ENCODE results near the gene SAT2.
A peak's percentile ranks its signal among the peaks of the same experiment; 100 is the strongest.

SAT2 gene

GRCh38 chr17:7592422-7593021 lies 35.1 kb downstream of the SAT2 start:
- no peak for DNase-seq (ENCODE audit: low read depth in 2 of 3, low spot score in 2 of 3)

GRCh38 chr17:7591596-7591995 lies 36.0 kb downstream of the SAT2 start:
- DNase-seq (ENCODE audit: low read depth in 2 of 3, low spot score in 2 of 3): no peak

- no peak for DNase-seq (ENCODE audit: low read depth in 2 of 3, low spot score in 2 of 3)
These were observed 36.9 kb downstream of the SAT2 start for GRCh38 chr17:7590743-7591142.

GRCh38 chr17:7589891-7590691 lies 37.5 kb downstream of the SAT2 start, which contains the start of gene SOX15:
Gene SOX15 (minus strand): TSS chr17:7590094. CDS start chr17:7589676, 418 bp downstream.
- no peak for DNase-seq (ENCODE audit: low read depth in 2 of 3, low spot score in 2 of 3)

- DNase-seq (ENCODE audit: low read depth in 2 of 3, low spot score in 2 of 3): no peak
These were observed 38.3 kb downstream of the SAT2 start for GRCh38 chr17:7589204-7589868.

- DNase-seq (ENCODE audit: low read depth in 2 of 3, low spot score in 2 of 3): no peak
These were observed 38.9 kb downstream of the SAT2 start for GRCh38 chr17:7588553-7589203.

GRCh38 chr17:7587420-7588151 lies 40.0 kb downstream of the SAT2 start:
- no peak for DNase-seq (ENCODE audit: low read depth in 2 of 3, low spot score in 2 of 3)

GRCh38 chr17:7586673-7587419 lies 40.8 kb downstream of the SAT2 start:
- no peak for DNase-seq (ENCODE audit: low read depth in 2 of 3, low spot score in 2 of 3)

GRCh38 chr17:7583253-7584109 lies 44.1 kb downstream of the SAT2 start, which contains the start of gene MPDU1:
Gene MPDU1 (plus strand): TSS chr17:7583852. CDS start chr17:7583863, 11 bp downstream.
- DNase-seq (ENCODE audit: low read depth in 2 of 3, low spot score in 2 of 3): peak; percentile 83 to 91 (median 89)

GRCh38 chr17:7582396-7583252 lies 45.0 kb downstream of the SAT2 start:
- no peak for DNase-seq (ENCODE audit: low read depth in 2 of 3, low spot score in 2 of 3)

- no peak for DNase-seq (ENCODE audit: low read depth in 2 of 3, low spot score in 2 of 3)
These were observed 46.7 kb downstream of the SAT2 start for GRCh38 chr17:7580604-7581575.

GRCh38 chr17:7579834-7580603 lies 47.6 kb downstream of the SAT2 start:
- DNase-seq (ENCODE audit: low read depth in 2 of 3, low spot score in 2 of 3): no peak

- peak in 2 of 3 experiments; percentile 61 to 69 for DNase-seq (ENCODE audit: low read depth in 2 of 3, low spot score in 2 of 3)
These were observed 48.4 kb downstream of the SAT2 start, which contains the start of gene CD68 for GRCh38 chr17:7579001-7579833. Gene CD68 (plus strand): TSS chr17:7579638. CDS start chr17:7579678, 40 bp downstream.

GRCh38 chr17:7577327-7578199 lies 50.1 kb downstream of the SAT2 start:
- no peak for DNase-seq (ENCODE audit: low read depth in 2 of 3, low spot score in 2 of 3)

Measured in activated CD8-positive, alpha-beta memory T cell treated with anti-CD3 and anti-CD28 coated beads for 48 hours (primary cell).